ENCODE measurements around the gene ZG16. TPM values are rescaled to one million over a fixed set of nuclear protein-coding genes. Genes with fewer than 3 reads are reported as not detected.
A peak's percentile ranks its signal among the peaks of the same experiment; 100 is the strongest.

Gene ZG16
- total and polyA plus RNA-seq, 9 donors, result 0.05 to 0.13 TPM; not detected in 7

GRCh38 chr16:29814592-29814991 is 36.5 kb downstream of the ZG16 start:
- Histone ChIP-seq H3K9me3 (replicated peaks; ENCODE audit: control insufficient read depth, low read depth, low read length) (no peaks in the 10 kb centered on the region), H3K4me3 (ENCODE audit: low read length) (no peak overlapping the region), H3K4me1 (ENCODE audit: control insufficient read depth, insufficient read depth, low read length) (peaks cover 72% of the 10 kb centered on the region), H3K36me3 (ENCODE audit: control insufficient read depth, insufficient read depth, low read length) (peaks cover 32% of the 10 kb centered on the region), H3K27ac (ENCODE audit: low read length) (peak overlapping the region; percentile 97), H3K27me3 (ENCODE audit: control insufficient read depth, insufficient read depth, low read length) (peaks cover 2% of the 10 kb centered on the region)
- DNase-seq, result peak; percentile 35
- 52% methylated on average over 5 of the region's 5 CpGs for WGBS (ENCODE audit: insufficient coverage)

GRCh38 chr16:29815032-29815721 is 37.1 kb downstream of the ZG16 start:
- H3K36me3 ChIP-seq (ENCODE audit: control insufficient read depth, insufficient read depth, low read length), result peaks cover 29% of the 10 kb centered on the region
- H3K9me3 ChIP-seq (replicated peaks; ENCODE audit: control insufficient read depth, low read depth, low read length), result no peaks in the 10 kb centered on the region
- peak; percentile 65 for DNase-seq
- peak overlapping the region; percentile 95 for H3K4me3 ChIP-seq (ENCODE audit: low read length)
- H3K27me3 ChIP-seq (ENCODE audit: control insufficient read depth, insufficient read depth, low read length), result peaks cover 2% of the 10 kb centered on the region
- H3K27ac ChIP-seq (ENCODE audit: low read length), result peak overlapping the region; percentile 97
- peaks cover 72% of the 10 kb centered on the region for H3K4me1 ChIP-seq (ENCODE audit: control insufficient read depth, insufficient read depth, low read length)
- WGBS (ENCODE audit: insufficient coverage), result 6% methylated on average over 12 of the region's 39 CpGs

- Histone ChIP-seq H3K9me3 (replicated peaks; ENCODE audit: control insufficient read depth, low read depth, low read length) (no peaks in the 10 kb centered on the region), H3K27me3 (ENCODE audit: control insufficient read depth, insufficient read depth, low read length) (peaks cover 2% of the 10 kb centered on the region), H3K27ac (ENCODE audit: low read length) (peak within 1 kb of the TSS; percentile 97), H3K4me1 (ENCODE audit: control insufficient read depth, insufficient read depth, low read length) (peaks cover 72% of the 10 kb centered on the region), H3K4me3 (ENCODE audit: low read length) (peak within 1 kb of the TSS; percentile 95), H3K36me3 (ENCODE audit: control insufficient read depth, insufficient read depth, low read length) (peaks cover 24% of the 10 kb centered on the region)
- WGBS (ENCODE audit: insufficient coverage), result under 1% methylated on average over 46 of the region's 70 CpGs
- peak; percentile 100 for DNase-seq
Measured at GRCh38 chr16:29815793-29816693, 38.0 kb downstream of the ZG16 start, which contains the start of gene PAGR1. Gene PAGR1 (plus strand): TSS chr16:29816152. CDS start chr16:29816526, 374 bp downstream.

- H3K27me3 ChIP-seq (ENCODE audit: control insufficient read depth, insufficient read depth, low read length), result peaks cover 2% of the 10 kb centered on the region
- peak overlapping the region; percentile 95 for H3K4me3 ChIP-seq (ENCODE audit: low read length)
- no peaks in the 10 kb centered on the region for H3K9me3 ChIP-seq (replicated peaks; ENCODE audit: control insufficient read depth, low read depth, low read length)
- under 1% methylated on average over 24 of the region's 37 CpGs for WGBS (ENCODE audit: insufficient coverage)
- peak overlapping the region; percentile 97 for H3K27ac ChIP-seq (ENCODE audit: low read length)
- peaks cover 24% of the 10 kb centered on the region for H3K36me3 ChIP-seq (ENCODE audit: control insufficient read depth, insufficient read depth, low read length)
- DNase-seq, result peak; percentile 67
- H3K4me1 ChIP-seq (ENCODE audit: control insufficient read depth, insufficient read depth, low read length), result peaks cover 72% of the 10 kb centered on the region
Measured at GRCh38 chr16:29816694-29817441, 38.8 kb downstream of the ZG16 start.

- H3K27ac ChIP-seq (ENCODE audit: low read length), result no peak overlapping the region
- H3K4me3 ChIP-seq (ENCODE audit: low read length), result no peak overlapping the region
- no peaks in the 10 kb centered on the region for H3K27me3 ChIP-seq (ENCODE audit: control insufficient read depth, insufficient read depth, low read length)
- WGBS (ENCODE audit: insufficient coverage), result 89% methylated on average over 3 of the region's 4 CpGs
- peaks cover 29% of the 10 kb centered on the region for H3K36me3 ChIP-seq (ENCODE audit: control insufficient read depth, insufficient read depth, low read length)
- peaks cover 67% of the 10 kb centered on the region for H3K4me1 ChIP-seq (ENCODE audit: control insufficient read depth, insufficient read depth, low read length)
- DNase-seq, result no peak
- no peaks in the 10 kb centered on the region for H3K9me3 ChIP-seq (replicated peaks; ENCODE audit: control insufficient read depth, low read depth, low read length)
Measured at GRCh38 chr16:29818082-29818481, 40.0 kb downstream of the ZG16 start.

GRCh38 chr16:29819506-29819905 is 41.5 kb downstream of the ZG16 start:
- no peaks in the 10 kb centered on the region for H3K27me3 ChIP-seq (ENCODE audit: control insufficient read depth, insufficient read depth, low read length)
- WGBS (ENCODE audit: insufficient coverage), result 70% methylated on average over 9 of the region's 15 CpGs
- H3K9me3 ChIP-seq (replicated peaks; ENCODE audit: control insufficient read depth, low read depth, low read length), result no peaks in the 10 kb centered on the region
- H3K4me3 ChIP-seq (ENCODE audit: low read length), result no peak overlapping the region
- no peak overlapping the region for H3K27ac ChIP-seq (ENCODE audit: low read length)
- peaks cover 29% of the 10 kb centered on the region for H3K36me3 ChIP-seq (ENCODE audit: control insufficient read depth, insufficient read depth, low read length)
- DNase-seq, result no peak
- peaks cover 60% of the 10 kb centered on the region for H3K4me1 ChIP-seq (ENCODE audit: control insufficient read depth, insufficient read depth, low read length)

GRCh38 chr16:29820271-29820701 is 42.2 kb downstream of the ZG16 start, which contains the start of gene MVP:
Gene MVP (plus strand): TSS chr16:29820462. CDS start chr16:29830550, 10,088 bp downstream.
- Histone ChIP-seq H3K27me3 (ENCODE audit: control insufficient read depth, insufficient read depth, low read length) (no peaks in the 10 kb centered on the region), H3K4me1 (ENCODE audit: control insufficient read depth, insufficient read depth, low read length) (peaks cover 58% of the 10 kb centered on the region), H3K4me3 (ENCODE audit: low read length) (peak within 1 kb of the TSS; percentile 57), H3K27ac (ENCODE audit: low read length) (peak within 1 kb of the TSS; percentile 92), H3K9me3 (replicated peaks; ENCODE audit: control insufficient read depth, low read depth, low read length) (no peaks in the 10 kb centered on the region), H3K36me3 (ENCODE audit: control insufficient read depth, insufficient read depth, low read length) (peaks cover 29% of the 10 kb centered on the region)
- 0% methylated on average over 2 of the region's 4 CpGs for WGBS (ENCODE audit: insufficient coverage)
- peak; percentile 88 for DNase-seq

- peaks cover 63% of the 10 kb centered on the region for H3K4me1 ChIP-seq (ENCODE audit: control insufficient read depth, insufficient read depth, low read length)
- WGBS (ENCODE audit: insufficient coverage), result 42% methylated on average over 9 of the region's 11 CpGs
Measured at GRCh38 chr16:29820730-29821642, 42.9 kb downstream of the ZG16 start.

GRCh38 chr16:29821643-29822115 is 43.6 kb downstream of the ZG16 start:
- Histone ChIP-seq H3K4me1 (ENCODE audit: control insufficient read depth, insufficient read depth, low read length) (peaks cover 62% of the 10 kb centered on the region), H3K9me3 (replicated peaks; ENCODE audit: control insufficient read depth, low read depth, low read length) (no peaks in the 10 kb centered on the region), H3K4me3 (ENCODE audit: low read length) (no peak overlapping the region), H3K27me3 (ENCODE audit: control insufficient read depth, insufficient read depth, low read length) (no peaks in the 10 kb centered on the region), H3K36me3 (ENCODE audit: control insufficient read depth, insufficient read depth, low read length) (peaks cover 29% of the 10 kb centered on the region), H3K27ac (ENCODE audit: low read length) (peak overlapping the region; percentile 92)
- WGBS (ENCODE audit: insufficient coverage), result 17% methylated on average over 4 of the region's 7 CpGs
- peak; percentile 52 for DNase-seq

More at GRCh38 chr16:29820730-29821642, 42.9 kb downstream of the ZG16 start:
- Histone ChIP-seq H3K9me3 (replicated peaks; ENCODE audit: control insufficient read depth, low read depth, low read length) (no peaks in the 10 kb centered on the region), H3K27ac (ENCODE audit: low read length) (peak overlapping the region; percentile 92), H3K36me3 (ENCODE audit: control insufficient read depth, insufficient read depth, low read length) (peaks cover 29% of the 10 kb centered on the region), H3K27me3 (ENCODE audit: control insufficient read depth, insufficient read depth, low read length) (no peaks in the 10 kb centered on the region), H3K4me3 (ENCODE audit: low read length) (peak overlapping the region; percentile 57)
- peak; percentile 40 for DNase-seq

Data from muscle of leg (tissue), 11 donors.